ENCODE results near the gene PTPRM.

PTPRM gene

DNA sequence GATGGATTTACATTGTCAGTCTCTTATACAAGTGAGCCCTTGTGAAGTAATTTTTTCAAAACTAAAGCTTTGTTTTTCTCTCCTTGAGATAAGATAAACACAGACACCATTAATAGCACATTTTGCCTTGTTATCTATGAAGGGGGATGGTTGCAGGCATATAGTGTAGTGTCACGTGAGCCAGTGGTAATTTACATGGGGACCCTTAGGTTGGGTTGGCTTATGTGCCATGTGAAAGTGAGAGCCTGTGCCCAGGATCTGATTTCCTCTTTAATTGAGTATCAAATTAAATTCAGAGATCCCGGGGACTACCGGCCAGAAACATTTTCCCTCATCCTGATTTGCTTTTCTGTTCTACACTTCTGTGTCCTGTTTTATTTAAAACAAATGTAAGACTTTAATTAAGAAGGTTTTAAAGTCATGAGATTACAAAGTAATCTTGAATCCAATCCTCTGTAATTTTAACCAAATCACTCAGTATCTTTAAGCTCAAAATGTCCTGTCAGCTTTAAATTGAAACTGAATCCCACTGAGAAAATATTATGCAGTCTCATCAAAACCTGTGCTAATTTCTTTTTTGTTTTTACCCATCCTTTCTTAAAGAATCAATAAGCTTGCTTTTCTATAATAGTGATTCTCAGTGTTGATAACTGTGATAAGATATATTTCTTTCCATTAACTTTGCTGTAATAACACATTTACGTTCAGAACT, 63.8 kb downstream of the PTPRM start:
- TF ChIP-seq CTCF (conservative IDR thresholded peaks at IDR 0.05; ENCODE audit: low read length): no peak
- TF ChIP-seq EZH2phosphoT487 (IDR thresholded peaks at IDR 0.05; ENCODE audit: borderline replicate concordance): no peak
- H3K9me3 ChIP-seq (ENCODE audit: insufficient read depth, low read depth, low read length): no peaks in the 10 kb centered on the region
- no peak overlapping the region for H3K4me3 ChIP-seq (ENCODE audit: low read length, poor library complexity, severe bottlenecking)
- H3K36me3 ChIP-seq (ENCODE audit: insufficient read depth, low read length): no peaks in the 10 kb centered on the region
- H3K4me1 ChIP-seq (ENCODE audit: insufficient read depth, low read length, poor library complexity, severe bottlenecking): no peaks in the 10 kb centered on the region
- H4K20me1 ChIP-seq (ENCODE audit: insufficient read depth, low read length, poor library complexity, severe bottlenecking): no peaks in the 10 kb centered on the region
- H3K9ac ChIP-seq (ENCODE audit: low read depth, low read length, poor library complexity, severe bottlenecking): no peak overlapping the region
- no peaks in the 10 kb centered on the region for H3K79me2 ChIP-seq (ENCODE audit: insufficient read depth, low read length)
- H3K9me2 ChIP-seq (replicated peaks; ENCODE audit: low read depth, low read length): no peaks in the 10 kb centered on the region
- H2AFZ ChIP-seq (ENCODE audit: low read length): no peak overlapping the region
- no peaks in the 10 kb centered on the region for H3K27me3 ChIP-seq (ENCODE audit: insufficient read depth, low read length, poor library complexity, severe bottlenecking)
- H3F3A ChIP-seq (ENCODE audit: low read depth): no peaks in the 10 kb centered on the region
- H3K4me2 ChIP-seq (ENCODE audit: low read depth, low read length, poor library complexity, severe bottlenecking): no peak overlapping the region

- Histone ChIP-seq H3K4me2 (ENCODE audit: low read depth, low read length, poor library complexity, severe bottlenecking) (no peak overlapping the region), H4K20me1 (ENCODE audit: insufficient read depth, low read length, poor library complexity, severe bottlenecking) (no peaks in the 10 kb centered on the region), H3K36me3 (ENCODE audit: insufficient read depth, low read length) (no peaks in the 10 kb centered on the region), H3K4me3 (ENCODE audit: low read length, poor library complexity, severe bottlenecking) (no peak overlapping the region), H3K27me3 (ENCODE audit: insufficient read depth, low read length, poor library complexity, severe bottlenecking) (no peaks in the 10 kb centered on the region), H3K79me2 (ENCODE audit: insufficient read depth, low read length) (no peaks in the 10 kb centered on the region), H3F3A (ENCODE audit: low read depth) (no peaks in the 10 kb centered on the region), H2AFZ (ENCODE audit: low read length) (no peak overlapping the region), H3K9me2 (replicated peaks; ENCODE audit: low read depth, low read length) (no peaks in the 10 kb centered on the region), H3K4me1 (ENCODE audit: insufficient read depth, low read length, poor library complexity, severe bottlenecking) (no peaks in the 10 kb centered on the region), H3K9ac (ENCODE audit: low read depth, low read length, poor library complexity, severe bottlenecking) (no peak overlapping the region), H3K9me3 (ENCODE audit: insufficient read depth, low read depth, low read length) (no peaks in the 10 kb centered on the region)
- TF ChIP-seq EZH2phosphoT487 (IDR thresholded peaks at IDR 0.05; ENCODE audit: borderline replicate concordance) (no peak), CTCF (conservative IDR thresholded peaks at IDR 0.05; ENCODE audit: low read length) (no peak)
These were observed 65.3 kb downstream of the PTPRM start for GRCh38 chr18:7632152-7633098.

- Histone ChIP-seq H3K4me1 (ENCODE audit: insufficient read depth, low read length, poor library complexity, severe bottlenecking) (no peaks in the 10 kb centered on the region), H3K4me3 (ENCODE audit: low read length, poor library complexity, severe bottlenecking) (no peak overlapping the region), H3K4me2 (ENCODE audit: low read depth, low read length, poor library complexity, severe bottlenecking) (no peak overlapping the region), H3K9me2 (replicated peaks; ENCODE audit: low read depth, low read length) (no peaks in the 10 kb centered on the region), H3K27me3 (ENCODE audit: insufficient read depth, low read length, poor library complexity, severe bottlenecking) (no peaks in the 10 kb centered on the region), H3F3A (ENCODE audit: low read depth) (no peaks in the 10 kb centered on the region), H2AFZ (ENCODE audit: low read length) (no peak overlapping the region), H3K79me2 (ENCODE audit: insufficient read depth, low read length) (no peaks in the 10 kb centered on the region), H3K9me3 (ENCODE audit: insufficient read depth, low read depth, low read length) (no peaks in the 10 kb centered on the region), H4K20me1 (ENCODE audit: insufficient read depth, low read length, poor library complexity, severe bottlenecking) (no peaks in the 10 kb centered on the region), H3K9ac (ENCODE audit: low read depth, low read length, poor library complexity, severe bottlenecking) (no peak overlapping the region), H3K36me3 (ENCODE audit: insufficient read depth, low read length) (no peaks in the 10 kb centered on the region)
- no peak for TF ChIP-seq CTCF (conservative IDR thresholded peaks at IDR 0.05; ENCODE audit: low read length)
- TF ChIP-seq EZH2phosphoT487 (IDR thresholded peaks at IDR 0.05; ENCODE audit: borderline replicate concordance): no peak
These were observed 66.1 kb downstream of the PTPRM start for GRCh38 chr18:7633171-7633570.

Data from Loucy (cell line).